ENCODE measurements around the gene DAND5. TPM values are rescaled to one million over a fixed set of nuclear protein-coding genes. Genes with fewer than 3 reads are reported as not detected.

Gene DAND5
- total RNA-seq, 1 donor from 2014 or later = not detected

DNA sequence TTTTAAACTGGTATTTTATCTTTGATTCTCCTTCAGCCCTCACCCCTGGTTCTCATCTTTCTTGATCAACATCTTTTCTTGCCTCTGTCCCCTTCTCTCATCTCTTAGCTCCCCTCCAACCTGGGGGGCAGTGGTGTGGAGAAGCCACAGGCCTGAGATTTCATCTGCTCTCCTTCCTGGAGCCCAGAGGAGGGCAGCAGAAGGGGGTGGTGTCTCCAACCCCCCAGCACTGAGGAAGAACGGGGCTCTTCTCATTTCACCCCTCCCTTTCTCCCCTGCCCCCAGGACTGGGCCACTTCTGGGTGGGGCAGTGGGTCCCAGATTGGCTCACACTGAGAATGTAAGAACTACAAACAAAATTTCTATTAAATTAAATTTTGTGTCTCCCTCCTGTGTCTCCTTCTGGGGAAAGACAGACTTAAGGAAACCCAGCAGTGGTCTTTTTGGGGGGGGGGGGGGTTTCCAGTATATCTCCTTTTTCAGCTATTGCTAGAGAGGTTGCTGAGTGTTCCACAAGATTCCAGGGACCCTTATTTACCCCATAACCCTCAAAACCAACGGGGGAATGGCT lies 25.2 kb upstream of the DAND5 start:
- Histone ChIP-seq H3K79me2 (ENCODE audit: insufficient read depth, low read length) (peaks cover 80% of the 10 kb centered on the region), H2AFZ (ENCODE audit: low read depth, low read length) (no peak overlapping the region), H3K4me3 (ENCODE audit: insufficient read depth, low read depth, low read length) (no peak overlapping the region), H3K27me3 (ENCODE audit: insufficient read depth, low read length) (no peaks in the 10 kb centered on the region), H3K9me3 (ENCODE audit: insufficient read depth, low read depth, low read length) (no peaks in the 10 kb centered on the region), H3K4me2 (ENCODE audit: low read length) (peak overlapping the region; percentile 94), H3K36me3 (ENCODE audit: insufficient read depth, low read length) (peaks cover 48% of the 10 kb centered on the region), H3K9ac (ENCODE audit: low read length) (no peak overlapping the region), H3K4me1 (ENCODE audit: insufficient read depth, low read length) (peaks cover 37% of the 10 kb centered on the region), H3K27ac (ENCODE audit: low read depth, low read length) (no peak overlapping the region), H4K20me1 (ENCODE audit: insufficient read depth, low read length) (peaks cover 71% of the 10 kb centered on the region)
- Mint-ChIP-seq H3K4me3 (ENCODE audit: unreplicated experiment) (peak overlapping the region; percentile 86), H3K9me3 (ENCODE audit: unreplicated experiment) (no peaks in the 10 kb centered on the region), H3K27ac (ENCODE audit: unreplicated experiment) (peak overlapping the region; percentile 95), H3K27me3 (ENCODE audit: low read depth, unreplicated experiment) (no peaks in the 10 kb centered on the region), H3K4me1 (ENCODE audit: low read depth, unreplicated experiment) (peaks cover 31% of the 10 kb centered on the region), H3K36me3 (ENCODE audit: low read depth, unreplicated experiment) (peaks cover 29% of the 10 kb centered on the region)
- no peak for DNase-seq (ENCODE audit: low read depth)
- TF ChIP-seq, protein P1, sequence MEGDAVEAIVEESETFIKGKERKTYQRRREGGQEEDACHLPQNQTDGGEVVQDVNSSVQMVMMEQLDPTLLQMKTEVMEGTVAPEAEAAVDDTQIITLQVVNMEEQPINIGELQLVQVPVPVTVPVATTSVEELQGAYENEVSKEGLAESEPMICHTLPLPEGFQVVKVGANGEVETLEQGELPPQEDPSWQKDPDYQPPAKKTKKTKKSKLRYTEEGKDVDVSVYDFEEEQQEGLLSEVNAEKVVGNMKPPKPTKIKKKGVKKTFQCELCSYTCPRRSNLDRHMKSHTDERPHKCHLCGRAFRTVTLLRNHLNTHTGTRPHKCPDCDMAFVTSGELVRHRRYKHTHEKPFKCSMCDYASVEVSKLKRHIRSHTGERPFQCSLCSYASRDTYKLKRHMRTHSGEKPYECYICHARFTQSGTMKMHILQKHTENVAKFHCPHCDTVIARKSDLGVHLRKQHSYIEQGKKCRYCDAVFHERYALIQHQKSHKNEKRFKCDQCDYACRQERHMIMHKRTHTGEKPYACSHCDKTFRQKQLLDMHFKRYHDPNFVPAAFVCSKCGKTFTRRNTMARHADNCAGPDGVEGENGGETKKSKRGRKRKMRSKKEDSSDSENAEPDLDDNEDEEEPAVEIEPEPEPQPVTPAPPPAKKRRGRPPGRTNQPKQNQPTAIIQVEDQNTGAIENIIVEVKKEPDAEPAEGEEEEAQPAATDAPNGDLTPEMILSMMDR (IDR thresholded peaks at IDR 0.05; ENCODE audit: insufficient read depth, low read depth, low read length) = no peak
- no peak for TF ChIP-seq EZH2 (IDR thresholded peaks at IDR 0.05; ENCODE audit: insufficient read depth, low read length)
- no peak for FAIRE-seq

DNA sequence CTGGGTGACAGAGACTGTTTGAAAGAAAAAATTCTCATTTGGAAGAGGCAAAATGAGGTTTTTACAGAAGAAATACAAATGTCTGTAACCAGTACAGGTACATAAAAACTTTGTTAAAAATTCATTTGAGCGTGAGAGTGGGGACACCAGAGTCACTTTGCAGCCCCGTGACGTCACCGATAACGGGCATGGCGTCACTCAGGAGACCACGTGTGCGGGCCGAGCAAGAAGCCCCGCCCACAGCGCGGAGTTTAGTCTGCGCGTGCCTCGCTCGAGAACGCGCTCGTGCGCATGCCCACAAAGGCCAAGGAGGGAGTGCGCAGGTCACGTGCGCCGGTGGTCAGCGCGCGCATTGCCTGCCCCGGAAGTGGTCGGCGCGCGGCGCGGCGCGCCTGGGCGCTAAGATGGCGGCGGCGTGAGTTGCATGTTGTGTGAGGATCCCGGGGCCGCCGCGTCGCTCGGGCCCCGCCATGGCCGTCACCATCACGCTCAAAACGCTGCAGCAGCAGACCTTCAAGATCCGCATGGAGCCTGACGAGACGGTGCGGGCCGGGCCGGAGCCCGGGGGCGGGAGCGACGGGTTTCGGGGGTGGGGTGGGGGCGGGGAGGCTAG lies 23.8 kb upstream of the DAND5 start, which contains the start of gene RAD23A:
RAD23A (plus strand) TSS at position 384 of the 613 bp plus-strand sequence; CDS start at position 471, 87 bp downstream.
- H3K79me2 ChIP-seq (ENCODE audit: insufficient read depth, low read length) = peaks cover 73% of the 10 kb centered on the region
- H3K9me3 ChIP-seq (ENCODE audit: insufficient read depth, low read depth, low read length) = no peaks in the 10 kb centered on the region
- peak within 1 kb of the TSS; percentile 91 for H3K4me3 Mint-ChIP-seq (ENCODE audit: unreplicated experiment)
- H2AFZ ChIP-seq (ENCODE audit: low read depth, low read length) = no peak within 1 kb of the TSS
- peaks cover 27% of the 10 kb centered on the region for H3K4me1 ChIP-seq (ENCODE audit: insufficient read depth, low read length)
- TF ChIP-seq, protein P1 (IDR thresholded peaks at IDR 0.05; ENCODE audit: insufficient read depth, low read depth, low read length) = no peak
- no peak for TF ChIP-seq EZH2 (IDR thresholded peaks at IDR 0.05; ENCODE audit: insufficient read depth, low read length)
- peaks cover 17% of the 10 kb centered on the region for H3K36me3 Mint-ChIP-seq (ENCODE audit: low read depth, unreplicated experiment)
- H3K4me3 ChIP-seq (ENCODE audit: insufficient read depth, low read depth, low read length) = peak within 1 kb of the TSS; percentile 91
- peaks cover 45% of the 10 kb centered on the region for H3K36me3 ChIP-seq (ENCODE audit: insufficient read depth, low read length)
- no peaks in the 10 kb centered on the region for H3K27me3 ChIP-seq (ENCODE audit: insufficient read depth, low read length)
- H3K27me3 Mint-ChIP-seq (ENCODE audit: low read depth, unreplicated experiment) = no peaks in the 10 kb centered on the region
- peak within 1 kb of the TSS; percentile 95 for H3K27ac Mint-ChIP-seq (ENCODE audit: unreplicated experiment)
- H3K9me3 Mint-ChIP-seq (ENCODE audit: unreplicated experiment) = no peaks in the 10 kb centered on the region
- DNase-seq (ENCODE audit: low read depth) = peak; percentile 93
- peaks cover 24% of the 10 kb centered on the region for H3K4me1 Mint-ChIP-seq (ENCODE audit: low read depth, unreplicated experiment)
- peak within 1 kb of the TSS; percentile 94 for H3K4me2 ChIP-seq (ENCODE audit: low read length)
- peak within 1 kb of the TSS; percentile 80 for H3K27ac ChIP-seq (ENCODE audit: low read depth, low read length)
- peak within 1 kb of the TSS; percentile 93 for H3K9ac ChIP-seq (ENCODE audit: low read length)
- FAIRE-seq = no peak
- H4K20me1 ChIP-seq (ENCODE audit: insufficient read depth, low read length) = peaks cover 57% of the 10 kb centered on the region

All from astrocyte (in vitro differentiated cells and primary cell).